ENCODE measurements around the gene BICC1. TPM values are rescaled to one million over a fixed set of nuclear protein-coding genes. Genes with fewer than 3 reads are reported as not detected.
A peak's percentile ranks its signal among the peaks of the same experiment; 100 is the strongest.

BICC1 gene
- total RNA-seq, 1 experiment from 2014 or later, result 13.9 TPM

DNA sequence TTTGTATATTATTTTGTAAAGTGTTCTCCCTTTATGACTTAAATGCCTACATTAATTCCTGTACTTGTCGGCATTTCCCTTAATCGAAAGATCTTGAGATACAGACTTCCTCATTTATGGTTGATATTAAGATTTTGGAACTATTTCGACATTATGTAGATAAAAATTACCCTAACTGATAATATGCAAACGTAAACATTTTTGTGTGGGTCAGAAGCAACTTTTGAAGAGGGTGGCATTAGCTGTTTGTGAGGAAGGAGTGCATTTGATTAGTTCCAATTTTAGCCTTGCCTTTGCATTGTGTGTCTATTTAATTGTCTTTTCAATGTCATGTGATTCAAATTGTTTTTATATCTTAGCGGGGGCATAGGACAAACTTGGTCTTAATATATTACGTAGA is 114.7 kb downstream of the BICC1 start:
- ATAC-seq, result no peak
- ChIA-PET POLR2A (ENCODE audit: unreplicated experiment) (no interaction called here), CTCF (no interaction called here)
- intact Hi-C loops (cut with micrococcal nuclease), result no loop called here
- no peaks in the 10 kb centered on the region for H3K79me2 ChIP-seq (ENCODE audit: low read length)
- BruUV-seq (replicated peaks), result no TSS peak
- no peaks in the 10 kb centered on the region for H3K9me3 ChIP-seq (ENCODE audit: low read length)
- DNase-seq, result no peak
- H3K27me3 ChIP-seq (ENCODE audit: low read length), result peaks cover 4% of the 10 kb centered on the region; the same call in 1 of the 2 replicates
- no peak overlapping the region for H3K9ac ChIP-seq (ENCODE audit: low read length)
- no peak overlapping the region for H3K27ac ChIP-seq (ENCODE audit: low read length)
- no peaks in the 10 kb centered on the region for H3F3A ChIP-seq (ENCODE audit: low read length, unreplicated experiment)
- no peaks in the 10 kb centered on the region for H4K20me1 ChIP-seq (ENCODE audit: low read length)
- no peaks in the 10 kb centered on the region for H3K9me2 ChIP-seq (replicated peaks; ENCODE audit: low read length)
- H2AFZ ChIP-seq (ENCODE audit: low read length), result no peak overlapping the region
- no peaks in the 10 kb centered on the region for H3K36me3 ChIP-seq (ENCODE audit: low read depth, low read length)
- no peak overlapping the region for H3K4me3 ChIP-seq (ENCODE audit: low read length)
- peaks cover 8% of the 10 kb centered on the region for H3K4me1 ChIP-seq (ENCODE audit: insufficient read depth, low read length)
- TF ChIP-seq EZH2 (IDR thresholded peaks at IDR 0.05; ENCODE audit: low read length, unreplicated experiment) (no peak), CTCF (conservative IDR thresholded peaks at IDR 0.05; ENCODE audit: low read depth, low read length) (no peak), EZH2phosphoT487 (IDR thresholded peaks at IDR 0.05; ENCODE audit: borderline replicate concordance, low read length) (no peak)
- no peak overlapping the region for H3K4me2 ChIP-seq (ENCODE audit: low read length)

- no peaks in the 10 kb centered on the region for H3K9me2 ChIP-seq (replicated peaks; ENCODE audit: low read length)
- no peak overlapping the region for H3K4me2 ChIP-seq (ENCODE audit: low read length)
- H3K27me3 ChIP-seq (ENCODE audit: low read length), result peaks cover 13% of the 10 kb centered on the region; the same call in 1 of the 2 replicates
- intact Hi-C loops (cut with micrococcal nuclease), result no loop called here
- H3K9me3 ChIP-seq (ENCODE audit: low read length), result no peaks in the 10 kb centered on the region
- no peak overlapping the region for H3K4me3 ChIP-seq (ENCODE audit: low read length)
- H2AFZ ChIP-seq (ENCODE audit: low read length), result no peak overlapping the region
- no peaks in the 10 kb centered on the region for H3K4me1 ChIP-seq (ENCODE audit: insufficient read depth, low read length)
- no peak for TF ChIP-seq EZH2 (IDR thresholded peaks at IDR 0.05; ENCODE audit: low read length, unreplicated experiment)
- TF ChIP-seq CTCF (conservative IDR thresholded peaks at IDR 0.05; ENCODE audit: low read depth, low read length), result peak; percentile 30
- H3K36me3 ChIP-seq (ENCODE audit: low read depth, low read length), result no peaks in the 10 kb centered on the region
- no peaks in the 10 kb centered on the region for H4K20me1 ChIP-seq (ENCODE audit: low read length)
- no TSS peak for BruUV-seq (replicated peaks)
- ChIA-PET CTCF (interaction anchor here (0.9 kb wide), 1 partner anchor 12 kb away, joined by 6 read pairs; no protein-coding TSS in a partner anchor), POLR2A (ENCODE audit: unreplicated experiment) (no interaction called here)
- no peak overlapping the region for H3K9ac ChIP-seq (ENCODE audit: low read length)
- no peaks in the 10 kb centered on the region for H3F3A ChIP-seq (ENCODE audit: low read length, unreplicated experiment)
- no peaks in the 10 kb centered on the region for H3K79me2 ChIP-seq (ENCODE audit: low read length)
- ATAC-seq (no peak; the same call in 1 of the 2 replicates), DNase-seq (no peak)
- H3K27ac ChIP-seq (ENCODE audit: low read length), result no peak overlapping the region
These were observed 119.0 kb downstream of the BICC1 start for GRCh38 chr10:58631715-58632114.

GRCh38 chr10:58632216-58632615 is 119.5 kb downstream of the BICC1 start:
- H3K9ac ChIP-seq (ENCODE audit: low read length), result no peak overlapping the region
- no peak overlapping the region for H2AFZ ChIP-seq (ENCODE audit: low read length)
- no peaks in the 10 kb centered on the region for H3K36me3 ChIP-seq (ENCODE audit: low read depth, low read length)
- H3K9me3 ChIP-seq (ENCODE audit: low read length), result no peaks in the 10 kb centered on the region
- no peaks in the 10 kb centered on the region for H3F3A ChIP-seq (ENCODE audit: low read length, unreplicated experiment)
- ChIA-PET POLR2A (ENCODE audit: unreplicated experiment) (no interaction called here), CTCF (interaction anchor here (0.9 kb wide), 1 partner anchor 11 kb away, joined by 6 read pairs; no protein-coding TSS in a partner anchor)
- DNase-seq, result no peak
- intact Hi-C loops (cut with micrococcal nuclease), result no loop called here
- H3K27me3 ChIP-seq (ENCODE audit: low read length), result peaks cover 14% of the 10 kb centered on the region; the same call in 1 of the 2 replicates
- no peak for ATAC-seq
- no peaks in the 10 kb centered on the region for H3K4me1 ChIP-seq (ENCODE audit: insufficient read depth, low read length)
- H3K4me2 ChIP-seq (ENCODE audit: low read length), result no peak overlapping the region
- no peaks in the 10 kb centered on the region for H4K20me1 ChIP-seq (ENCODE audit: low read length)
- H3K79me2 ChIP-seq (ENCODE audit: low read length), result no peaks in the 10 kb centered on the region
- TF ChIP-seq EZH2phosphoT487 (IDR thresholded peaks at IDR 0.05; ENCODE audit: borderline replicate concordance, low read length) (no peak), CTCF (conservative IDR thresholded peaks at IDR 0.05; ENCODE audit: low read depth, low read length) (no peak), EZH2 (IDR thresholded peaks at IDR 0.05; ENCODE audit: low read length, unreplicated experiment) (no peak)
- no peak overlapping the region for H3K4me3 ChIP-seq (ENCODE audit: low read length)
- H3K9me2 ChIP-seq (replicated peaks; ENCODE audit: low read length), result no peaks in the 10 kb centered on the region
- H3K27ac ChIP-seq (ENCODE audit: low read length), result no peak overlapping the region
- no TSS peak for BruUV-seq (replicated peaks)

All from PC-3 (cell line).